ENCODE data around the gene PCDHGC4. TPM values are rescaled to one million over a fixed set of nuclear protein-coding genes. Genes with fewer than 3 reads are reported as not detected.
A peak's percentile ranks its signal among the peaks of the same experiment; 100 is the strongest.

PCDHGC4 gene
- total RNA-seq, 1 experiment from 2014 or later, result 2.2 TPM

- H3K9me3 Mint-ChIP-seq (ENCODE audit: low read depth, unreplicated experiment), result peaks cover 9% of the 10 kb centered on the region
- BruUV-seq (replicated peaks), result no TSS peak
- H3K36me3 Mint-ChIP-seq (ENCODE audit: insufficient read depth, unreplicated experiment), result no peaks in the 10 kb centered on the region
- CTCF ChIA-PET, result no interaction called here
- no peak for DNase-seq
- no peaks in the 10 kb centered on the region for H3K4me1 Mint-ChIP-seq (ENCODE audit: low read depth, unreplicated experiment)
- TF ChIP-seq CTCF (IDR thresholded peaks at IDR 0.05; ENCODE audit: unreplicated experiment), result no peak
- intact Hi-C loops (cut with micrococcal nuclease; ENCODE audit: unreplicated experiment), result no loop called here
- no peak overlapping the region for H3K27ac Mint-ChIP-seq (ENCODE audit: unreplicated experiment)
- H3K4me3 Mint-ChIP-seq (ENCODE audit: low read depth, unreplicated experiment), result no peak overlapping the region
- H3K27me3 Mint-ChIP-seq (ENCODE audit: unreplicated experiment), result no peaks in the 10 kb centered on the region
These were observed 43.2 kb upstream of the PCDHGC4 start for GRCh38 chr5:141441571-141442170.

- Mint-ChIP-seq H3K4me3 (ENCODE audit: low read depth, unreplicated experiment) (no peak overlapping the region), H3K36me3 (ENCODE audit: insufficient read depth, unreplicated experiment) (peaks cover 4% of the 10 kb centered on the region), H3K27me3 (ENCODE audit: unreplicated experiment) (no peaks in the 10 kb centered on the region), H3K27ac (ENCODE audit: unreplicated experiment) (no peak overlapping the region), H3K4me1 (ENCODE audit: low read depth, unreplicated experiment) (no peaks in the 10 kb centered on the region), H3K9me3 (ENCODE audit: low read depth, unreplicated experiment) (no peaks in the 10 kb centered on the region)
- CTCF ChIA-PET, result no interaction called here
- BruUV-seq (replicated peaks), result no TSS peak
- DNase-seq, result no peak
- no peak for TF ChIP-seq CTCF (IDR thresholded peaks at IDR 0.05; ENCODE audit: unreplicated experiment)
- intact Hi-C loops (cut with micrococcal nuclease; ENCODE audit: unreplicated experiment), result no loop called here
These were observed 19.5 kb upstream of the PCDHGC4 start for GRCh38 chr5:141465351-141465750.

GRCh38 chr5:141475625-141476131 lies 9.2 kb upstream of the PCDHGC4 start, which contains the start of gene PCDHGC3:
Gene PCDHGC3, plus strand, starts transcription at chr5:141475966. Its CDS starts 151 bp downstream, at chr5:141476117.
- CTCF ChIA-PET, result interaction anchor here (0.5 to 2.2 kb wide), 20 partner anchors 10 to 690 kb away, joined by 3 to 27 read pairs (median 4); partner anchors contain the start of genes PCDHA1, PCDHB14, PCDHGA9 and PCDHGB3

More at GRCh38 chr5:141475625-141476131, 9.2 kb upstream of the PCDHGC4 start, which contains the start of gene PCDHGC3:
- Mint-ChIP-seq H3K36me3 (ENCODE audit: insufficient read depth, unreplicated experiment) (peaks cover 28% of the 10 kb centered on the region), H3K4me3 (ENCODE audit: low read depth, unreplicated experiment) (peak within 1 kb of the TSS; percentile 91), H3K27ac (ENCODE audit: unreplicated experiment) (peak within 1 kb of the TSS; percentile 80), H3K9me3 (ENCODE audit: low read depth, unreplicated experiment) (no peaks in the 10 kb centered on the region), H3K27me3 (ENCODE audit: unreplicated experiment) (no peaks in the 10 kb centered on the region), H3K4me1 (ENCODE audit: low read depth, unreplicated experiment) (peaks cover 10% of the 10 kb centered on the region)
- peak; percentile 95 for DNase-seq
- TF ChIP-seq CTCF (IDR thresholded peaks at IDR 0.05; ENCODE audit: unreplicated experiment), result no peak
- intact Hi-C loops (cut with micrococcal nuclease; ENCODE audit: unreplicated experiment), result loop anchor here (1.0 to 5.0 kb wide), 4 partner anchors 18 to 82 kb away; partner anchors contain the start of gene PCDHGA9
- no TSS peak for BruUV-seq (replicated peaks)

Data from Calu3 (cell line).